AG08396 (cell line): ENCODE data around the gene HHAT.

ENCODE experiments used
- DNase-seq: peaks from one replicate; pipeline ENCODE4 v3.0.0; 2012; ENCODE audit warnings: low spot score, mixed read lengths

HHAT gene

DNA sequence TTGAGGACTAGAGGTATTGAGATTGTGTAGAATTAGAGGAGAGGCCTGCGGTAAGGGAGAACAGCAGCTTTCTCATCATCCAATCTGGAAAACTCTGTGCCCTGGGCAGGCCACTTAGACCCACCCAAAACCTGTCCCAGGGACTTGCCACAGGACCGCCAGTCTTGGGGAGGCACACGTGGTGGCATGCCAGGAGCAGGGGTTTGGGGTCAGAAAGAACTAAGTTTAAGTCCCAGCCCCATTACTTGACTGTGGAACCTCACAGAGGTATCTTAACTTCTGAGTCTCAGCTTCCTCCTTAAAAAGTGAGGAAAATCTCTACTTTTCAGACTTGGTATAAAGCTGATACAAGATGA, 356.6 kb downstream of the HHAT start:
- no peak for DNase-seq

DNA sequence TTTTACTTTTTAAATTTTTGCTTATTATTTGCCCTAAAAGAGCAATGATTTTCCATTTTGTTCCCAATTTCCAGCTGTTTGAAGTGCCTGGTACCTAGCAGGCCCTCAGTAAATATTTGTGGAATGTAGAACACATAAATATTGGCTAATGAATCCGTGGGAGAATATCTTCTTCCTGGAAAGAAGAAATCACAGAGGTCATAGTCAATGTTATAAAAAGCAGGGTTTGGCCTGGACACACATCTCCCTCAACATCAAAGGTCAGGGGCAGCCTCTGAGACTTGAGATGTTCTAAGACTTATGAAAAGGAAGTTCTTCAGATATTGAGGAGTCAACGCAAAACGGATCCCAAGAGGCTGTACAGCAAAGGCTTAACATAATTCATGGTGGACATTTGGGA, 358.1 kb downstream of the HHAT start:
- DNase-seq, result no peak

DNA sequence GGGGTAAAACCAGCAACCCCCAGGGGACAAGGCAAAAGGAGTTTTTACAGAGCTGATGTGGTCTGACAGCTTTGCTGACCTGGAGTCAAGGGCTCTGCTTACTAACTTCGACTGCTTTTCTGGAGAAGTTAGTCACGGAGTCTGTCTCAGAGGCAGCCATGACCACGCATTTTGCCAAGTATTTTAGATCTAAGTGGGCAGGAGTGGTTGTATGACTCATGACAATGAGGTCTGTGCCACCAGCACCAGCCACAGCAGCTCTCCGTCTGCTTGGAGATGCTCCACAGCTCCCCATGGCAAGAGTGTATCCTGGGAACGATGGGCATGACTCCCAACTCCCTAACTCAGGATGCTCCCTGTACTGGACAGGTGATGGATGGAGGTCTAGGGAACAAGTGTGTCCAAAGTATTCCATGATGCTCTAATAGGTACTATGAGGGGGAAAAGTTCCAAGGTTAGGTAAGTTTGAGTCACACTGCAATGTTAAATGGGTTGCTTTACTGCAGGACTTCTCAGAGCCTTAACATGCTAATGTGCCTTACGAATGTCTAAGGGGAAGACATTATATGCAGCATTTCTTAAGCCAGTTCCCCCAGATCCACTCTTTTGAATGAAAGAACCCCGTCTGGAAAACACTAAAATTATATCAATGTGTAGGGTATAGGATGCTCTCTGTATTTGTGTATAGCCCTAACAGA, 359.0 kb downstream of the HHAT start:
- DNase-seq, result peak; percentile 29

- no peak for DNase-seq
Observed at GRCh38 chr1:210688512-210689234, 360.0 kb downstream of the HHAT start.

DNA sequence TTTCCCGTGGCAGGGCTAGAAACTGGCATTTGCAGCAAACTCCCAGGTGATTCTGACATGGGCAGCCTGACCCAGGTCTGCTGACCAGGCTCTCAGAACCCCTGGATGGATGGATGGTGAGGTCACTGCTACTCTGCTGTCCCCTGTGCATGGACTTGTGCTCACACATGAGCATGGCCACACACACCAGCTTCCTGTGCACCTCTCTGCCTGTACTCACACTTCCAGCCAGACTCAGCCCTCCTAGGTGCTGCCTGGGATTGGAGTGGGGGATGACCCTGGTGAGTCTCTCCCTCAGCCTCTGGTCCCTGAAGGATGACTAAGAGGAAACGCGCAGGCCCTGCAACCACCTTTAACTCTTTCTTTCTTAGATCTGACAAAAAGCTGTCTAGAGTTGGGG, 361.1 kb downstream of the HHAT start:
- no peak for DNase-seq

- DNase-seq, result no peak
Observed at GRCh38 chr1:210690236-210690635, 361.5 kb downstream of the HHAT start.

GRCh38 chr1:210691039-210691610, 362.4 kb downstream of the HHAT start:
- no peak for DNase-seq

- DNase-seq, result no peak
Observed at GRCh38 chr1:210692796-210693195, 364.1 kb downstream of the HHAT start.

GRCh38 chr1:210695026-210695425, 366.3 kb downstream of the HHAT start:
- no peak for DNase-seq

DNA sequence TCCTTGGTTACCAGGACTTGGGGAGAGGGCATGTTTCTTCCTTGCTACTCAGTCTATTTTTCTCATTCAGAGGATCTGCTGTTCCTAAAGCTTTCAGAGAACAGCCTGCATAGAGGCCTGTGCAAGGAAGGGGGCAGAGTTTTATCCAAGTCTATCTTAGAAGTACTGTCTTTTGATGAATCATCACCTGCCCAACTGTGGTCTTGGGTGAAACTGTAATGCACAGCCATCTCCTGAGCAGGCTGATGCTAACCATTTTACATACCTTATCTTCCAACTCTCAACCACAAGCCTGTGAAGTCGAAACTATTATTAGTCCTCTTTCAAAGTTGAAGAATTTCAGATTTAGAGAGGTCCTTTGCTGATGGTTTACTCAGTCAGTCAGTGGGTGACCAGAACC, 368.0 kb downstream of the HHAT start:
- DNase-seq, result no peak

GRCh38 chr1:210697185-210697584, 368.5 kb downstream of the HHAT start:
- DNase-seq, result no peak

DNA sequence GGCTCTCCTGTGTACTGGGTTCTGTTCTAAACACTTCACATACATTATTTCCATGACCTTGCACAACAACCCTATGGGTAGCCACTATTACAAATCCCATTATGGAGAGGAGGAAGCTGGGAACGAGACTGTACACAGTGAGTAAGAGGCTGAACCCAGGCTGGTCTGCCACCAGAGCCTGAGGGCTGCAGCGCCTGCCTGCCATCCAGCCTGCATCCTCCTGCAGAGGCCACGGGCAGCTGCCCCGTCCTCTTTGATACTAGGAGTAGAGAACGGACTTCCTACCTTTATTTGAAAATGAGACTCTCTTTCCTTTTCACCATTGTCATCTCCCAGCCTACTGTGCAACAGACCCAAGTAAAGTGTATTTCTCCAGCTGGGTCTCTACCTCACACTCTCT, 370.0 kb downstream of the HHAT start:
- no peak for DNase-seq

- DNase-seq, result no peak
Observed at GRCh38 chr1:210700083-210700482, 371.4 kb downstream of the HHAT start.

GRCh38 chr1:210700511-210700910, 371.8 kb downstream of the HHAT start:
- DNase-seq, result no peak

DNA sequence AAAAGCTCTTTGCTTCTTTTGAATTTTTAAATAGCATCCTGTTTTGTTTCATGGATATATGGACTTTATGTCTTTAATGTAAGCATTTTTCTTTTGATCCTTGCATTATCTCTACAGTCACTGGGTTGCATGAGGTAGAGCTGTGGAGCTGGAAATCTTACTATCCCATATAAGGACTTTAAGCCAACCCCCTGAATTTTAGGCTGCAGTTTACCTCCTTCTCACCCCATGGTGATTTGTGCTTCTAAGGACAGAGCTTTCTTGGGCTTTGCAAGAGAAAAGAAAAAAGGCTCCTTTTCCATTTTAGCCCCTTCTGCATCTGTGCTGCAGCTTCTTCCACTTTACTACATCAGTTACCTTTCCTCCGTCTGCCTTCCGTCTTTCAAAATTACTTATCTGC, 373.8 kb downstream of the HHAT start:
- no peak for DNase-seq

DNA sequence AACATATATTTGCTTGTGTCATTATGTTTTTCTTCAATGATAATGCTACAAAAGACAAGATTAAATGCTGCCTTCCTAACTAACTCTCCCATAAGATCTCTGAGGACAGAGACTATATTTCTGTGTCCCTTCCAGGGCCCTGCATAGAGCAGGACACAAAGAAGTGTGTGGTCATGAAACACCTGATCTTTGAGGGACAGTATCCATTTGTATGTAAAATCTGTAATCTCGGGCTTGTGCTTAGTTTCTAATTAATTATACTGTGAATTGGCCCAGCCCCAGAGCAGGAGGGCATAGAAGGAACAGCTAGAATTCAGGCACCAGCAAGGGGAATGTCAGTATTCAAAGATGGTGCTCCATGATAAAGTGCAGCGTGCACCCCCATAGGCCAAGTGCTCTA, 374.9 kb downstream of the HHAT start:
- DNase-seq, result no peak

DNA sequence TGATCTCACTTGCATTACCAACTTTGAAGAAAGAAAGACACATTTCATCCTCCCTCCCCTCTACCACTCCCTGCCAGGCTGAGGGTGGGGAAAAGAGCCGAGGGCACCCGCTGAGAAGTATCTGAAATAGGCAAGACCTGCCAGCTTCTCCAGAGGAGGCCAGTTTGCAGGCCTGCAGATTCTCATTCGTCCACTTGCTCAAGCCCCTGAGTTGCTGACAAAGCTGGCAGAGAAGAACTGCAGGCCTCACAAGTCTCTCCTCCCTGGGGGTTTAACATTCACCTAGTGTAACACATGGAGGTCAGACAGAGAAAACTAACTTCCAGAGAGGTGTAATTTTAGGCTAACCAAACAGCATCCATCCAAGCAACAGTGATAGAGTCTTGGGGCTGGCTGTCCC, 376.4 kb downstream of the HHAT start:
- DNase-seq, result no peak

DNA sequence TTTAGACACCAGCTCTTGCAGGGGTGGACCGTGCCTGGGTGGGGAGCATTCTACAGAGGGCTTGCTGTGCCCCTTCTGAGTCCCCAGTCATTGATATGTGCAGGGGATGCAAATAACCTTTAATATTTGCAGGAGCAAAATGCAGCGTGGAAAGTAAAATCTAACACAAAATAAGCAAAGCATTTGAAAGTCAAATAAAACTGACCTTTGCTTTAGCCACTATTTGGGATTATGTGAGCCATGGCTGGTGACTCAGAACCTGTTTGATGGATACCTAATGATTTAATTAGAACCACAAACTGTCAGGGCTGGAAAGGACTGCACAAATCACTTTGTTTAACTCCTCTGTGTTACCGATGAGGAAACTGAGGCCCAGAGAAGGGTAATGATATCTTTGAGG, 377.5 kb downstream of the HHAT start:
- DNase-seq, result no peak

DNA sequence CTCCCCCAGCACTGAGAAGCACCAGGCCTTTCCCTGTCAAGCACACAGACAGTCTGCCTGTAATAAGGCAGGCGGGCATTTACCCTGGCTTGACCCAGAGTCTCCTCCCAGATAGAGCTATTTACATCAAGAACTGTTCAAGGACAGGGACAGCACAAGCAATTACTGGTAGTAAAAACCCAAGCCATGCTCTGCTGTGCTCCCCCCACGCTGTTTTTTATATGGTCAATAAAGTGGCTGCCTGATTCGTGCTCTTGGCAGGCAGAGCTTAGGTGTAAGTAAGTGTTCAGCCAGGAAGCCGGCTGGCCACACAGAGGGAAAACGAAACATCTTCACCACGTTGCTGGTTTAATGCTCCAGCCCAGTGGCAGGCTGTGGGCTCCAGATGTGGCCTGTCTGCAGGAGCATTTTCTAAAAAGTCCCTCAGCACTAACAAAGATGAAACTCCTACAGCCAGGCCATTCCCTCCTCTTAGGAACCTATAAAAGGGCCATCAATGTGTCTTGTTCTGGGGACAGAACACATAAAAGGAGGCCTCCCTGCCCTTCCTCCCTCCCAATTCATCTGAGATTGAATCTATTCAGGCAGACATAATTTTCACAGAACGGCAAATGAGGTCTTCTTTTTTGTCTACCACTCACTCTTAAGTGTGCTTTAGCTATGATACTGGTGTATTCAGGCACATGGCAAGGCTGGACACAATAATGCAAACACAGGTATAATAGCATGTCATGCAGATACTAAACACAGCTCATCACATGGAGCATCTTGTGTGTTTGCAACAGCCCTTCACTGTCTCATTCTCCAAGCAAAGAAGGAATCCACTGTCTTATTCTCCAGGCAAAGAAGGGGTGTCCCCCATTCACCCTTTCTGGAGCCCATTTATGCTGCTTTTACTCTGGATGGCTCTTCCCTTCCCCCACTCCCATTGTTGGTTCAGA, 378.9 kb downstream of the HHAT start:
- DNase-seq, result no peak

GRCh38 chr1:210709701-210710100, 381.0 kb downstream of the HHAT start:
- DNase-seq, result no peak

DNA sequence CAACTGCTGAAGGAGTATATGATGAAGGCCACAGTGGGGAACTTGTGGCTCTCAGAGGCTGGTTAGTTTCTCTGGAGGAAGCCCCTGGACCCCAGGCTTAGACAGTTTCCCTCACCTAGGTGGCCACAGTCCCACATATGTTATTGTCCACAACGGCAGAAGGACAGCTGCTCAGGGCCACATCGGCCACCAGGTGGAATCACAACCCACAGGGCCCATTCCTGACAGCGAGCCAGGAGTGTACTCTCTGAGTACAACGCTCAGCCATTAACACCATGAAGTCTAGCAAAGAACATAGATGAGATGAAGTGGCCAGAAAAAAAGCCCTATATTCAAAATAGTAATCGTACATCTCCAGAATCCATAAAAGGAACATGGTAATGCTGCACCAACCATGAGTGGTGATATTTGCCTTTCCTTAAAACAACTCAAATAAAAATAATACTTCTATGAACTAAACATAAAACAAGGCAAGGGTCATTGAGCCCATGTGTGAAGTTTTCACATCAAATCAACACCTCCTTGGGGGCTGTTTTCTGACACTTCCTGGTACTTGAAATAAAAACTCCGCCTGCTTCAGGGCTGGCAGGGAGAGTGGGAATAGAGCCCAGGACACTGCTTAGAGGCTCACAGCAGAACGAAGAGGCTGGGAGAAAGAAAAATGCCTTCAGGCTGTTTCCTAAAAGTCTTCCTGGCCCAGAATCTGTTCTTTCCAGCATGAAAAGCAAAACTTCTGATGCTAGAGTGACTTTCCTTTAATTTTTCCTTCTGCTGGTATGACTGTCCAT, 383.3 kb downstream of the HHAT start:
- no peak for DNase-seq

DNA sequence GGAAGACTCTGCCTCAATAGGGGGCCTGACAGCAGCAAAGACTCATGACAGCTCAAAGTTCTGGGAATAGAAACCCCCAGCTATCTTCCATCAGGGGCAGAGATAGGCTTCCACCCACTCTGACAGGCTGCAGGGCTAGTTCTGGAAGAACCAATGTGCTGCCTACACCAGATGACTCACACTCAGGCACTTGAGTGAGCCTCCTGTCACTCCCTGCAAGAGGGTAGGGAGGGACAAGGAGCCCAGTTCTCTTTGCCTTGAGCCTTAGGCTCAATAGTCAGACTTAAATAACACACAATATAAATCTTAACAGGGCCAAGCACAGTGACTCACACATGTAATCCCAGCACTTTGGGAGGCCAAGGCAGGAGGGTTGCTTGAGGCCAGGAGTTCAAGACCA, 386.4 kb downstream of the HHAT start:
- no peak for DNase-seq
